Hematopoietic multipotent progenitor cell treated with erythropoietin and hydrocortisone succinate and interleukin-3 and kit ligand, for 17 days (in vitro differentiated cells): Measurements from ENCODE around the gene SLC5A2.
"Not testable (repeated sequence)": the region's sequence is repeated elsewhere in the genome, so short reads cannot be mapped to it uniquely, and the experiment has no call there.

ENCODE experiments used
- DNase-seq: peaks from one replicate; pipeline ENCODE4 v3.0.0-alpha.2; 2015; ENCODE audit warnings: low spot score

SLC5A2 gene

GRCh38 chr16:31475946-31476302 lies 7.0 kb upstream of the SLC5A2 start:
- peak; percentile 52 for DNase-seq

GRCh38 chr16:31476303-31477219 lies 6.4 kb upstream of the SLC5A2 start:
- peak; percentile 81 for DNase-seq

- DNase-seq: peak; percentile 39
These were observed 5.4 kb upstream of the SLC5A2 start for GRCh38 chr16:31477220-31478216.

GRCh38 chr16:31478956-31479355 lies 4.0 kb upstream of the SLC5A2 start:
- no peak for DNase-seq

- DNase-seq: no peak
These were observed 3.2 kb upstream of the SLC5A2 start for GRCh38 chr16:31479751-31480150.

- DNase-seq: peak; percentile 26
These were observed 1.9 kb upstream of the SLC5A2 start for GRCh38 chr16:31480851-31481536.

GRCh38 chr16:31484048-31484447 lies 1.1 kb downstream of the SLC5A2 start:
- DNase-seq: not testable (repeated sequence)

- DNase-seq: no peak
These were observed 1.7 kb downstream of the SLC5A2 start for GRCh38 chr16:31484491-31485171.

- DNase-seq: no peak
These were observed 2.6 kb downstream of the SLC5A2 start for GRCh38 chr16:31485571-31485970.

GRCh38 chr16:31486045-31486444 lies 3.1 kb downstream of the SLC5A2 start:
- DNase-seq: no peak

GRCh38 chr16:31487071-31487719 lies 4.3 kb downstream of the SLC5A2 start:
- no peak for DNase-seq

GRCh38 chr16:31487720-31488467 lies 5.0 kb downstream of the SLC5A2 start:
- DNase-seq: peak; percentile 41

GRCh38 chr16:31488468-31489297 lies 5.8 kb downstream of the SLC5A2 start:
- DNase-seq: no peak

GRCh38 chr16:31489298-31489564 lies 6.3 kb downstream of the SLC5A2 start:
- no peak for DNase-seq

- no peak for DNase-seq
These were observed 7.0 kb downstream of the SLC5A2 start for GRCh38 chr16:31489616-31490584.

GRCh38 chr16:31491778-31492418 lies 9.0 kb downstream of the SLC5A2 start:
- no peak for DNase-seq

- DNase-seq: no peak
These were observed 10.7 kb downstream of the SLC5A2 start for GRCh38 chr16:31493506-31494125.
